T-cell (primary cell): ENCODE data around the gene GDPGP1. TPM values are rescaled to one million over a fixed set of nuclear protein-coding genes. Genes with fewer than 3 reads are reported as not detected.

Experiments
- total RNA-seq, 35 experiments: library from RNA in 6 of 35; stranded (reverse) in 6 of 35; fragments of 120-200 nt in 1 of 35; gene quantifications; one replicate each; pipeline versions ENCODE4 v1.2.1 to v1.2.4 and lab custom pipeline; 2013 to 2026

The GDPGP1 gene
- total RNA-seq, 5 donors from 2014 or later (not counting 1 experiment from before 2014, with no cell fraction given): 7.9 to 14.5 (median 12.1) TPM

Other genes starting within 250 kb of the GDPGP1 start
- 10 to 100 TPM; 11.8 to 21.2 (median 17.7) TPM for gene ZNF710, start 232.9 kb upstream of the GDPGP1 start, total RNA-seq
- 10 to 100 TPM; 45.8 to 56.1 (median 49.2) TPM for gene IDH2, start 131.7 kb upstream of the GDPGP1 start, total RNA-seq
- gene SEMA4B, start 32.9 kb upstream of the GDPGP1 start, total RNA-seq: 10 to 100 TPM; 11.7 to 34.7 (median 25.4) TPM
- 100 to 1,000 TPM; 112 to 201 (median 139) TPM for gene CIB1, start 268 bp upstream of the GDPGP1 start, total RNA-seq
- gene TTLL13, start 15.3 kb downstream of the GDPGP1 start, total RNA-seq: 1 to 10 TPM in 2 of 5 donors, under 1 TPM in 3; 0.46 to 1.7 (median 0.70) TPM
- 10 to 100 TPM; 44.5 to 53.1 (median 46.1) TPM for gene NGRN, start 31.5 kb downstream of the GDPGP1 start, total RNA-seq
- under 1 TPM; 0.61 to 0.85 (median 0.70) TPM for gene ZNF774, start 118.1 kb downstream of the GDPGP1 start, total RNA-seq
- gene IQGAP1, start 154.0 kb downstream of the GDPGP1 start, total RNA-seq: 100 to 1,000 TPM; 125 to 158 (median 127) TPM